ENCODE measurements around the gene POLR3G. TPM values are rescaled to one million over a fixed set of nuclear protein-coding genes. Genes with fewer than 3 reads are reported as not detected.

The POLR3G gene
- total RNA-seq, 6 experiments from 2014 or later: 1.2 to 7.7 (median 2.0) TPM

GRCh38 chr5:90504743-90505142 is 30.1 kb downstream of the POLR3G start:
- no peaks in the 10 kb centered on the region for H3K4me1 ChIP-seq
- no peaks in the 10 kb centered on the region for H3K9me3 ChIP-seq
- no peak for ATAC-seq
- no peaks in the 10 kb centered on the region for H3K27me3 ChIP-seq
- H3K27ac ChIP-seq: no peak overlapping the region
- H3K4me3 ChIP-seq: no peak overlapping the region
- intact Hi-C loops (cut with DNase I): no loop called here
- TF ChIP-seq, protein P1, sequence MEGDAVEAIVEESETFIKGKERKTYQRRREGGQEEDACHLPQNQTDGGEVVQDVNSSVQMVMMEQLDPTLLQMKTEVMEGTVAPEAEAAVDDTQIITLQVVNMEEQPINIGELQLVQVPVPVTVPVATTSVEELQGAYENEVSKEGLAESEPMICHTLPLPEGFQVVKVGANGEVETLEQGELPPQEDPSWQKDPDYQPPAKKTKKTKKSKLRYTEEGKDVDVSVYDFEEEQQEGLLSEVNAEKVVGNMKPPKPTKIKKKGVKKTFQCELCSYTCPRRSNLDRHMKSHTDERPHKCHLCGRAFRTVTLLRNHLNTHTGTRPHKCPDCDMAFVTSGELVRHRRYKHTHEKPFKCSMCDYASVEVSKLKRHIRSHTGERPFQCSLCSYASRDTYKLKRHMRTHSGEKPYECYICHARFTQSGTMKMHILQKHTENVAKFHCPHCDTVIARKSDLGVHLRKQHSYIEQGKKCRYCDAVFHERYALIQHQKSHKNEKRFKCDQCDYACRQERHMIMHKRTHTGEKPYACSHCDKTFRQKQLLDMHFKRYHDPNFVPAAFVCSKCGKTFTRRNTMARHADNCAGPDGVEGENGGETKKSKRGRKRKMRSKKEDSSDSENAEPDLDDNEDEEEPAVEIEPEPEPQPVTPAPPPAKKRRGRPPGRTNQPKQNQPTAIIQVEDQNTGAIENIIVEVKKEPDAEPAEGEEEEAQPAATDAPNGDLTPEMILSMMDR (IDR thresholded peaks at IDR 0.05): no peak
- no peak for TF ChIP-seq POLR2A (IDR thresholded peaks at IDR 0.05)
- WGBS (ENCODE audit: insufficient coverage, low coverage, low lambda C conversion rate, missing lambda C conversion rate): 80% methylated on average over 2 of the region's 2 CpGs
- no peak for DNase-seq
- H3K36me3 ChIP-seq: no peaks in the 10 kb centered on the region

DNA sequence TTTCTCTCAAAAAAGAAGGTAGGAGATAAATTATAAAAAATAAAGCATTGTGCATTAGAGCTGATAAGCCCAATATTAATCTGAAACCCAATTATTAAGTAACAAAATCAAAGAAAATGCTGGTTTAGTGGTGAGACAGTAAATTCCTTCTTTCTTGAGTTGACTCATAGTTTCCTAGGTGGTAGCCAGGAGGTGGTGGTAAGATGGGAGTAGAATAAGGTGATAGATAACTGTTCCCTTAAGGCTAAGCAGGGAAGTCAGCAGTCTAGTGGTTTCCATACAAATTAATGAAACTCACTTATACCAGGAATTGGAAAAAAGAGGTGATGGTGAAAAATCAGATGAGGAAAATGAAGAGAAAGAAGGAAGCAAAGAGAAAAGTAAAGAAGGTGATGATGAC is 31.6 kb downstream of the POLR3G start:
- Histone ChIP-seq H3K36me3 (no peaks in the 10 kb centered on the region), H3K4me1 (no peaks in the 10 kb centered on the region), H3K27ac (no peak overlapping the region), H3K9me3 (no peaks in the 10 kb centered on the region), H3K4me3 (no peak overlapping the region), H3K27me3 (no peaks in the 10 kb centered on the region)
- no peak for TF ChIP-seq POLR2A (IDR thresholded peaks at IDR 0.05)
- TF ChIP-seq, protein P1 (IDR thresholded peaks at IDR 0.05): no peak
- no peak for DNase-seq
- no peak for ATAC-seq
- intact Hi-C loops (cut with DNase I): no loop called here

- no peaks in the 10 kb centered on the region for H3K4me1 ChIP-seq
- TF ChIP-seq POLR2A (IDR thresholded peaks at IDR 0.05): no peak
- TF ChIP-seq, protein P1 (IDR thresholded peaks at IDR 0.05): no peak
Observed at GRCh38 chr5:90510438-90510837, 35.8 kb downstream of the POLR3G start.

DNA sequence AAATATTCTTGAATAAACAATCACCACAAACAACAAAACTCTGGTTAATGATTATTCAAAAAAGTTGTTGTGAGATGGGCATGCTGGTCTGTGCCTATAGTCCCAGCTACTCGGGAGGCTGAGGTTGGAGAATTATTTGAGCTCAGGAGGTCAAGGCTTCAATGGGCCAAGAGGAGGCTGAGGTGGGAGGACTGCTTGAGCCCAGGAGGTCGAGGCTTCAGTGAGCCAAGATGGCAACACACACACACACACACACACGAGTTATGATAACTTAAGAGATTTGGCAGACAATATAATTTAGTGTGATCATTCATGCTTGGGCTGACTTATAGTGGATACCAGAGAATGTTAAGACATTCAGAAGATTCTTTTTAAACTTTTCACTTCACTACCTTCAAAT is 39.9 kb downstream of the POLR3G start:
- WGBS (ENCODE audit: insufficient coverage, low coverage, low lambda C conversion rate, missing lambda C conversion rate): 51% methylated on average over 3 of the region's 3 CpGs
- no peak for DNase-seq
- Histone ChIP-seq H3K9me3 (no peaks in the 10 kb centered on the region), H3K27ac (no peak overlapping the region), H3K4me1 (no peaks in the 10 kb centered on the region), H3K4me3 (no peak overlapping the region), H3K36me3 (peaks cover 0 to 16% (median 8%) of the 10 kb centered on the region in 4 donors), H3K27me3 (no peaks in the 10 kb centered on the region)
- no peak for TF ChIP-seq POLR2A (IDR thresholded peaks at IDR 0.05)
- TF ChIP-seq, protein P1 (IDR thresholded peaks at IDR 0.05): no peak
- peak in 1 of 4 donors; percentile 30 for ATAC-seq
- intact Hi-C loops (cut with DNase I): no loop called here

More at GRCh38 chr5:90510438-90510837, 35.8 kb downstream of the POLR3G start:
- no peak overlapping the region for H3K27ac ChIP-seq
- intact Hi-C loops (cut with DNase I): no loop called here
- peak in 1 of 4 donors; percentile 44 for ATAC-seq
- no peak for DNase-seq
- no peaks in the 10 kb centered on the region for H3K36me3 ChIP-seq
- no peaks in the 10 kb centered on the region for H3K27me3 ChIP-seq
- no peak overlapping the region for H3K4me3 ChIP-seq
- 50% methylated on average over 1 of the region's 1 CpG for WGBS (ENCODE audit: insufficient coverage, low coverage, low lambda C conversion rate, missing lambda C conversion rate)
- no peaks in the 10 kb centered on the region for H3K9me3 ChIP-seq

DNA sequence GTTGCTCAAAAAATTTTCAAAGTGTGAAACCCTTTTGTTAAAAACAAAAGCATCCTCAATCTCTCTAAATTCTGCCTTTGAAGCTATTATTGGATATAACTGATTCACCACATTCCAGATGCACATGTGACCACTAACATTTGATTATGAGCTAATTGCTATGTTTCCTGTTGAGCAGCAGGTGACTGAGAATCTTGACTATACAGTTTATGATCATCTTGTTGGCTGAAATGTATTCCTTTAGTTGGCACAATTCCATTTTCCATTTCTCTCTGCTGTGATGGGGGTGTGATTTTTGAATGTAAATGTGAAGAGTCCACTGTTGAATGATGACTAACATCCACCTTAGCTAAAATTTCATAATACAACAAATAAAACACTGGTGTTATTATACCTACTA is 44.0 kb downstream of the POLR3G start:
- Histone ChIP-seq H3K9me3 (no peaks in the 10 kb centered on the region), H3K4me3 (no peak overlapping the region), H3K27ac (no peak overlapping the region), H3K27me3 (no peaks in the 10 kb centered on the region), H3K36me3 (peaks cover 0 to 52% (median 10%) of the 10 kb centered on the region in 4 donors), H3K4me1 (no peaks in the 10 kb centered on the region)
- no peak for DNase-seq
- no peak for ATAC-seq
- TF ChIP-seq POLR2A (IDR thresholded peaks at IDR 0.05): no peak
- TF ChIP-seq, protein P1 (IDR thresholded peaks at IDR 0.05): no peak
- intact Hi-C loops (cut with DNase I): no loop called here

All from right lobe of liver (tissue), 6 donors.